ENCODE data around the gene MICALL1. TPM values are rescaled to one million over a fixed set of nuclear protein-coding genes. Genes with fewer than 3 reads are reported as not detected.
A peak's percentile ranks its signal among the peaks of the same experiment; 100 is the strongest.

The MICALL1 gene
- total and polyA plus RNA-seq, 10 donors, result 3.8 to 29.4 (median 18.6) TPM

DNA sequence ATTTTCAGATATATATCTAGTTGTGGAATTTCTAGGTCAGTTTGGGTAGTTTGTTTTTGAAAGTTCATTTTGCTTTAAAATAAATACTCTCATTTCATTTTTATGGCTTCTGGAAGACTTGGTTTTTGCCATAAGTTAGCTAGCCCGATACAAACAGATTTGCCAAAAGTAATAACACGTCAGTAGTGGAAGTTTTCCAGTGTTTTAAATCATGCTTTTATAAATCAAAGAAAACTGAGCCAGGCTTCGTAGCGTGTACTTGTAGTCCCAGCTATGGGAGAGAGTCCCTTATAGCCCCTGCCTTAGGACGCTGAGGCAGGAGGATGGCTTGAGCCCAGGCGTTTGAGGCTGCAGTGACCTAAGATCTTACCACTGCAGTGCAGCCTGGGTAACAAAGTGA lies 21.7 kb upstream of the MICALL1 start:
- Histone ChIP-seq H3K4me3 (no peak overlapping the region), H3K4me1 (peaks cover 0 to 6% (median 0%) of the 10 kb centered on the region in 6 donors), H3K9me3 (no peaks in the 10 kb centered on the region), H3K36me3 (peaks cover 7 to 100% (median 80%) of the 10 kb centered on the region in 6 donors), H3K27me3 (replicated peaks in 1 of 7) (no peaks in the 10 kb centered on the region), H3K27ac (no peak overlapping the region)
- WGBS, 5 donors, result 93 to 99% (median 96%) methylated on average over 6 of the region's 6 CpGs
- no peak for DNase-seq
- TF ChIP-seq POLR2AphosphoS5 (IDR thresholded peaks at IDR 0.05), result no peak
- no peak for TF ChIP-seq POLR2A (IDR thresholded peaks at IDR 0.05)
- TF ChIP-seq, protein P1, sequence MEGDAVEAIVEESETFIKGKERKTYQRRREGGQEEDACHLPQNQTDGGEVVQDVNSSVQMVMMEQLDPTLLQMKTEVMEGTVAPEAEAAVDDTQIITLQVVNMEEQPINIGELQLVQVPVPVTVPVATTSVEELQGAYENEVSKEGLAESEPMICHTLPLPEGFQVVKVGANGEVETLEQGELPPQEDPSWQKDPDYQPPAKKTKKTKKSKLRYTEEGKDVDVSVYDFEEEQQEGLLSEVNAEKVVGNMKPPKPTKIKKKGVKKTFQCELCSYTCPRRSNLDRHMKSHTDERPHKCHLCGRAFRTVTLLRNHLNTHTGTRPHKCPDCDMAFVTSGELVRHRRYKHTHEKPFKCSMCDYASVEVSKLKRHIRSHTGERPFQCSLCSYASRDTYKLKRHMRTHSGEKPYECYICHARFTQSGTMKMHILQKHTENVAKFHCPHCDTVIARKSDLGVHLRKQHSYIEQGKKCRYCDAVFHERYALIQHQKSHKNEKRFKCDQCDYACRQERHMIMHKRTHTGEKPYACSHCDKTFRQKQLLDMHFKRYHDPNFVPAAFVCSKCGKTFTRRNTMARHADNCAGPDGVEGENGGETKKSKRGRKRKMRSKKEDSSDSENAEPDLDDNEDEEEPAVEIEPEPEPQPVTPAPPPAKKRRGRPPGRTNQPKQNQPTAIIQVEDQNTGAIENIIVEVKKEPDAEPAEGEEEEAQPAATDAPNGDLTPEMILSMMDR (IDR thresholded peaks at IDR 0.05 in 8 of 11, conservative IDR thresholded peaks at IDR 0.05 in 3 of 11), result no peak
- intact Hi-C loops (cut with DNase I; ENCODE audit: low total_unique reads), result no loop called here

DNA sequence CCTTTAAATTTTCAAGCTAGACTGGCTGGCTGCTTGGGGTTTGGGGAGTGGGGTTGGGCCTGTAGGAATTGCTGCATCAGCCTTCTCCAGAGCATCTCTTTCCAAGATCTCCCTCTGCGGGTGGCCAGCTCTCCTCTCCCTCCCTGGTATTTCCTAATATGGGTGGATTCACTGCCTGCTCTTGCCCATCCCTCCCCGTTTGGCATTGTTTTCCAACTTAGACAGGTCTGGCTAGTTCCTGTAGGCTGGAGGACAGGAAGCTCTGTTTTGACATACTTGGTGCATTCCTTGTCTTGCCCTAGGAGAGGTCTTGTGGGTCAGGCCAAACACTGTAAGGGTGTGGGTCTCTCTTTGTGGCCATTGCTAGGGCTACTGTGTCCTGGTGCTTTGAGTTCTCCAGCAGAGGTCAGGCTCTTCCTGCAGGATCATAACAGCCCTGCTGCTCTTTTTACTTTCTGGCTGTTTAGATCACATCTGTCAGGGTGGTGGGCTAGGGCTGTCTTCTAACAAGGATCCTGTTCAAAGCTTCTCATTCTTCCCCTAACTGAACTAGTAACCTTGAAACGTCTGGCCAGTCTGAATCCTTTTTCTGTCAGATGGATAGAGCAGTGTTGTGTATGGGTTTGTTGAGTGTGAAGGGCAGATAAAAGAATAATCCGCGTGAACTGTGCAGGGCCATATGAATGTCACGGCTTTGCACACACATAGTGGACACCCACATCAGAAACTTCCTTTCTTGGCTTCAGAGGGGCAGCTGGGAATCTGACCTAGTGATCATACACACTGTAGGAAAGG lies 18.3 kb upstream of the MICALL1 start:
- no peak overlapping the region for H3K4me3 ChIP-seq
- no peaks in the 10 kb centered on the region for H3K9me3 ChIP-seq
- H3K4me1 ChIP-seq, result peaks cover 0 to 8% (median 0%) of the 10 kb centered on the region in 6 donors
- no peaks in the 10 kb centered on the region for H3K27me3 ChIP-seq (replicated peaks in 1 of 7)
- H3K27ac ChIP-seq, result no peak overlapping the region
- TF ChIP-seq POLR2AphosphoS5 (IDR thresholded peaks at IDR 0.05), result no peak
- TF ChIP-seq POLR2A (IDR thresholded peaks at IDR 0.05), result no peak
- TF ChIP-seq, protein P1 (IDR thresholded peaks at IDR 0.05 in 8 of 11, conservative IDR thresholded peaks at IDR 0.05 in 3 of 11), result peak in 2 of 11 experiments; percentile 16 to 31
- WGBS, 5 donors, result 71 to 89% (median 81%) methylated on average over 6 of the region's 6 CpGs
- DNase-seq, result no peak
- H3K36me3 ChIP-seq, result peaks cover 0 to 100% (median 69%) of the 10 kb centered on the region in 6 donors
- intact Hi-C loops (cut with DNase I; ENCODE audit: low total_unique reads), result no loop called here

DNA sequence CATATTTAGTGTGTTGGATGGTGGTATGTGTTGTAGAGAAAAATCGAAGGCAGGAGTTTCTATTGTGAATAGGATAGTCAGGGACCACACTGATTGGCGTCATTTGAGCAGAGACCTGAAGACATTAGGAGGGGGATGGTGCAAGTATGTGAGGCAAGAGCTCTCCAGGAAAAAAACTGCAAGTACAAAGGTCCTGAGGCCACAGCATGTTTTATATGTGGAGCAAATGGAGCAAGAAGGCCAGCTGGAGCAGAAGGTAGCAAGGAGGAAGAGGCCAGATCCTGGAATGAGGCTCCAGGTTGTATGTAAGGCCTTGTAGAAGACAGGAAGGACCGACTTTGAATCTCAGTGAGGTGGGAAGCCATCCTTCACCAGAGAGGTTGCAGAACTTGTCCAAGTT lies 14.2 kb upstream of the MICALL1 start:
- H3K27ac ChIP-seq, result no peak overlapping the region

More for the DNA sequence above, 14.2 kb upstream of the MICALL1 start:
- 90 to 95% (median 95%) methylated on average over 3 of the region's 3 CpGs for WGBS, 5 donors
- TF ChIP-seq, protein P1 (IDR thresholded peaks at IDR 0.05 in 8 of 11, conservative IDR thresholded peaks at IDR 0.05 in 3 of 11), result no peak
- TF ChIP-seq POLR2A (IDR thresholded peaks at IDR 0.05) (no peak), POLR2AphosphoS5 (IDR thresholded peaks at IDR 0.05) (no peak)
- Histone ChIP-seq H3K36me3 (peaks cover 0 to 62% (median 48%) of the 10 kb centered on the region in 6 donors), H3K27me3 (replicated peaks in 1 of 7) (no peaks in the 10 kb centered on the region), H3K9me3 (no peaks in the 10 kb centered on the region), H3K4me3 (no peak overlapping the region), H3K4me1 (peaks cover 12 to 37% (median 20%) of the 10 kb centered on the region in 6 donors)
- no peak for DNase-seq
- intact Hi-C loops (cut with DNase I; ENCODE audit: low total_unique reads), result no loop called here

Measured in spleen (tissue), 11 donors.